BE2C (cell line): ENCODE results near the gene WNT3.
"Not testable (repeated sequence)": the region's sequence is repeated elsewhere in the genome, so short reads cannot be mapped to it uniquely, and the experiment has no call there.

Experiments
- DNase-seq: peaks from one replicate; pipeline ENCODE4 v3.0.0-alpha.2; 2020
- H3K27me3 ChIP-seq: fragments of 250-450 bp; sonication (Bioruptor Pico); 2 replicates; pipeline ENCODE4 v1.5.1; 2020; ENCODE audit warnings: mild to moderate bottlenecking
- H3K36me3 ChIP-seq: fragments of 250-450 bp; sonication (Bioruptor Pico); 2 replicates; pipeline ENCODE4 v1.5.1; 2020; ENCODE audit warnings: mild to moderate bottlenecking
- H3K4me1 ChIP-seq: fragments of 250-450 bp; sonication (Bioruptor Pico); 2 replicates; pipeline ENCODE4 v1.5.1; 2020
- H3K4me3 ChIP-seq: 2 replicates; pipeline ENCODE4 v1.5.1; 2011; ENCODE audit warnings: low read depth, low read length
- H3K9me3 ChIP-seq: fragments of 250-450 bp; sonication (Bioruptor Pico); 2 replicates; pipeline ENCODE4 v1.5.1; 2020
- CTCF ChIP-seq: IDR thresholded peaks from 2 replicates; pipeline ENCODE4 v1.5.1; 2012; ENCODE audit warnings: mild to moderate bottlenecking, low read depth, low read length

Gene WNT3

GRCh38 chr17:46841561-46842379, 23.3 kb upstream of the WNT3 start:
- DNase-seq, result peak; percentile 41
- no peaks in the 10 kb centered on the region for H3K27me3 ChIP-seq
- no peaks in the 10 kb centered on the region for H3K36me3 ChIP-seq
- no peaks in the 10 kb centered on the region for H3K4me1 ChIP-seq
- no peak overlapping the region for H3K4me3 ChIP-seq
- TF ChIP-seq CTCF, result peak; percentile 40; the same call in 1 of the 2 replicates
- no peaks in the 10 kb centered on the region for H3K9me3 ChIP-seq

GRCh38 chr17:46840596-46840995, 22.1 kb upstream of the WNT3 start:
- not testable (repeated sequence) for H3K4me1 ChIP-seq, H3K9me3 ChIP-seq, H3K36me3 ChIP-seq, H3K27me3 ChIP-seq, DNase-seq, H3K4me3 ChIP-seq

- Histone ChIP-seq H3K27me3 (no peaks in the 10 kb centered on the region), H3K4me1 (no peaks in the 10 kb centered on the region), H3K36me3 (no peaks in the 10 kb centered on the region), H3K4me3 (no peak overlapping the region), H3K9me3 (no peaks in the 10 kb centered on the region)
- DNase-seq, result no peak
- no peak for TF ChIP-seq CTCF
Measured at GRCh38 chr17:46839211-46839610, 20.7 kb upstream of the WNT3 start.

GRCh38 chr17:46837521-46837920, 19.0 kb upstream of the WNT3 start:
- no peaks in the 10 kb centered on the region for H3K9me3 ChIP-seq
- no peaks in the 10 kb centered on the region for H3K4me1 ChIP-seq
- no peaks in the 10 kb centered on the region for H3K36me3 ChIP-seq
- DNase-seq, result no peak
- no peak for TF ChIP-seq CTCF
- no peak overlapping the region for H3K4me3 ChIP-seq
- H3K27me3 ChIP-seq, result no peaks in the 10 kb centered on the region

GRCh38 chr17:46836500-46836899, 18.0 kb upstream of the WNT3 start:
- Histone ChIP-seq H3K27me3 (no peaks in the 10 kb centered on the region), H3K4me3 (no peak overlapping the region), H3K9me3 (no peaks in the 10 kb centered on the region), H3K4me1 (no peaks in the 10 kb centered on the region), H3K36me3 (no peaks in the 10 kb centered on the region)
- no peak for DNase-seq
- no peak for TF ChIP-seq CTCF

GRCh38 chr17:46834846-46835245, 16.4 kb upstream of the WNT3 start:
- TF ChIP-seq CTCF, result no peak
- Histone ChIP-seq H3K9me3 (no peaks in the 10 kb centered on the region), H3K4me1 (no peaks in the 10 kb centered on the region)

More at GRCh38 chr17:46834846-46835245, 16.4 kb upstream of the WNT3 start:
- Histone ChIP-seq H3K27me3 (no peaks in the 10 kb centered on the region), H3K4me3 (no peak overlapping the region), H3K36me3 (no peaks in the 10 kb centered on the region)
- DNase-seq, result no peak
